Measurements from ENCODE around the gene KIAA1671.

- TF ChIP-seq, protein P1, sequence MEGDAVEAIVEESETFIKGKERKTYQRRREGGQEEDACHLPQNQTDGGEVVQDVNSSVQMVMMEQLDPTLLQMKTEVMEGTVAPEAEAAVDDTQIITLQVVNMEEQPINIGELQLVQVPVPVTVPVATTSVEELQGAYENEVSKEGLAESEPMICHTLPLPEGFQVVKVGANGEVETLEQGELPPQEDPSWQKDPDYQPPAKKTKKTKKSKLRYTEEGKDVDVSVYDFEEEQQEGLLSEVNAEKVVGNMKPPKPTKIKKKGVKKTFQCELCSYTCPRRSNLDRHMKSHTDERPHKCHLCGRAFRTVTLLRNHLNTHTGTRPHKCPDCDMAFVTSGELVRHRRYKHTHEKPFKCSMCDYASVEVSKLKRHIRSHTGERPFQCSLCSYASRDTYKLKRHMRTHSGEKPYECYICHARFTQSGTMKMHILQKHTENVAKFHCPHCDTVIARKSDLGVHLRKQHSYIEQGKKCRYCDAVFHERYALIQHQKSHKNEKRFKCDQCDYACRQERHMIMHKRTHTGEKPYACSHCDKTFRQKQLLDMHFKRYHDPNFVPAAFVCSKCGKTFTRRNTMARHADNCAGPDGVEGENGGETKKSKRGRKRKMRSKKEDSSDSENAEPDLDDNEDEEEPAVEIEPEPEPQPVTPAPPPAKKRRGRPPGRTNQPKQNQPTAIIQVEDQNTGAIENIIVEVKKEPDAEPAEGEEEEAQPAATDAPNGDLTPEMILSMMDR (IDR thresholded peaks at IDR 0.05; ENCODE audit: insufficient read depth, low read length, poor library complexity, severe bottlenecking) = no peak
- TF ChIP-seq EZH2phosphoT487 (conservative IDR thresholded peaks at IDR 0.05; ENCODE audit: low read length) = no peak
These were observed 186.5 kb downstream of the KIAA1671 start for GRCh38 chr22:25139062-25139461.

Measured in SU-DHL-6 (cell line).